ENCODE measurements around the gene RABL2A.
"Not testable (repeated sequence)": the region's sequence is repeated elsewhere in the genome, so short reads cannot be mapped to it uniquely, and the experiment has no call there.

RABL2A gene

DNA sequence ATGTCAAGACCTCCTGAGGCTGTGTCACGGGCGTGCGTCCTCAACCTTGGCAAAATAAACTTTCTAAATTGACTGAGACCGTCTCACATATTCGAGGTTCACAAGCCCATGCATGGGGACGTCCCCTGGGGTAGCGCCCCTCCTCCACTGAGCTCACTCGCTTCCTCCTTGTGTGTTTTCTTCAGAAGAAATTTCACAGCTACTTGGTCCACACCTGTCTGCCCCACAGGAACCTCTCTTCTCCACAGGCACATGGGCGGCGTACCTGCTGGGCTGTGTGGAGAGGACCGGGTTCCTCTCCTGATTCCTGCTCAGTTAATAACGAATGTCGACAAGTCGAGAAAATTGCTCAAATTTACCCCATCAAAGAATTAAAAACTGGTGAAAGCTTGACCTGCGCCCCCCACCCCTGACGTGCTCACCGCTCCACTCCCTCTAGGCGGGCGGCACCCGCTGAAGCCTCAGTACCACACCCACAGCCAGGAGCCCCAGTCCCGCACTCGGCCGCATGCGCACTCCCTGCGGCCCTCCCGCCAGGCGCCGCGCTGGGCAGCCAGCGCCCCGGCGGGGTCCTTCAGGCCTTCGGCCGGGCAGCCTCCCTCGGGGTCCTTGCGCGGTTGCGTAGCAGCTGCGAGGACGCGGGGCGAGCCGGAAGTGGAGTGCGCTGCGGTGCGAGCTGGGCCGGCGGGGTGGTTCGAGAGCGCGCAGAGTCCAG, at the start of gene RABL2A:
Gene RABL2A, plus strand, starts transcription at position 651 of the 715 bp plus-strand sequence. CDS start 1,341 bp downstream, outside the sequence.
- in situ Hi-C loops (cut with HindIII; ENCODE audit: low sequenced_read_pairs): not testable (repeated sequence)

DNA sequence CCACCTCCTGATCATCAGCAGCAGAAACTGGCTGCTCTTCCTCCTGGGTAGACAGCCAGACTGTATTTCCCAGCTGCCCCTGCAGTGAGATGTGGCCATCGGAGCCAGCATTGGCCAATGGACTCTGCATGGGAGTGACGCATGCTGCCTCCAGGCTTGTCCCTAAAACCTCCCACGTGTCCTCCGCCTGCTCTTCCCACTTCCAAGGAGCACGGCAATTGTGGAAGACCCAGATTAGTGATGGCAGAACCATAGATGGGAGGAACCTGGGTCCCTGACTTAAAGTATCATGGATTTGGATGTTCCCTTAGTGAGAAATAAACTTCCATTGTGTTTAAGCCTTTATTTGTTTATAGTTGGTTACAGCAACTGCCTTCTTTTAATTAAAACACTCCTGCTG, 48.6 kb upstream of the RABL2A start:
- in situ Hi-C loops (cut with HindIII; ENCODE audit: low sequenced_read_pairs): not testable (repeated sequence)

DNA sequence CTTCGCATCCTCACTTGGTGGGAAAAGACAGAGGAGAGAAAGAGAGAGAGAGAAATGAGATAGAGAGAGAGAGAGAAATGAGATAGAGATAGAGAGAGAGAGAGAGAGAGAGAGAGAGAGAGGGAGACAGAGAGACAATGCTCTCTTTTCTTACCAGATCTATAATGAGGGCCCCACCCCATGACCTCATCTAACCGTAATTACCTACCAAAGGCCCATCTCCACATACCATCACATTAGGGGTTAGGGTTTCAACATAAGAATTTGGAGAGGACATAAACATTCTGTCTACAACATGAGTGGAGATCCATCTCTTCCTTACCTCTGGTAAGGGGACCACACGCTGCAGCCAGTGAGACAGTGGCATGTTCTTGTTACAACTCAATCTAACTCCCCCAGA, 44.6 kb upstream of the RABL2A start:
- in situ Hi-C loops (cut with HindIII; ENCODE audit: low sequenced_read_pairs): not testable (repeated sequence)

DNA sequence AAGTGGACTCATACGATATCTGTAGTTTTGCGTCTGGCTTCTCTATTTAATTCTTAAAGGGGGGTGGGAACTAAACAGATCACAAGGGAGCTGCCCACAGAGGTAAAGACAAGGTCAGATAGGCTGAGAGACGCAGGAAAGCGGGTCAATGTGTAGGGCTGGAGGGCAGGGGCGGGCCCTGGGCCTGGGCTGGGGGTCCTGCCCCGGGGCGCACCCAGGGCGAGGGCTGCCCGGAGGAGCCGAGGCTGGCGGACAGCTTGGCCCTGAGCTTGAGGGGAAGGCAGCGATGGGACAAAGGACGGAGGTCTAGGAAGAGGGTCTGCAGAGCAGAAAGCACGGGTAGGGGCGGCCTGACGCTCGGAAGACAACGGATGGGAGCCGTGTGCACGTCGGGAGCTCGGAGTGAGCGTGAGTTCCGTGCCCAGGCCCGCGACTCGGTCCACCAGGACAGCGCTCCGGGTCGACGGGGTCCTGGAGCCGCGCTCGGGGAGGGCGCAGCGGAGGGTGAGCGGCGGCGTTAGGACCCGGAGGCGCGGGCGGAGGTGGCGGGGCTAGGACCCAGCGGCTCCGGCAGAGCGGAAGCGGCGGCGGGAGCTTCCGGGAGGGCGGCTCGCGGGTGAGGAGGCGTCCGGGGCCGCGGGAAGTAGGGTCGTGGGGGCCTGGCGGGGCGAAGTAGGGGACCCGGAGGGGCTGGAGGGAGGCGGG, 43.4 kb upstream of the RABL2A start:
- in situ Hi-C loops (cut with HindIII; ENCODE audit: low sequenced_read_pairs): not testable (repeated sequence)

DNA sequence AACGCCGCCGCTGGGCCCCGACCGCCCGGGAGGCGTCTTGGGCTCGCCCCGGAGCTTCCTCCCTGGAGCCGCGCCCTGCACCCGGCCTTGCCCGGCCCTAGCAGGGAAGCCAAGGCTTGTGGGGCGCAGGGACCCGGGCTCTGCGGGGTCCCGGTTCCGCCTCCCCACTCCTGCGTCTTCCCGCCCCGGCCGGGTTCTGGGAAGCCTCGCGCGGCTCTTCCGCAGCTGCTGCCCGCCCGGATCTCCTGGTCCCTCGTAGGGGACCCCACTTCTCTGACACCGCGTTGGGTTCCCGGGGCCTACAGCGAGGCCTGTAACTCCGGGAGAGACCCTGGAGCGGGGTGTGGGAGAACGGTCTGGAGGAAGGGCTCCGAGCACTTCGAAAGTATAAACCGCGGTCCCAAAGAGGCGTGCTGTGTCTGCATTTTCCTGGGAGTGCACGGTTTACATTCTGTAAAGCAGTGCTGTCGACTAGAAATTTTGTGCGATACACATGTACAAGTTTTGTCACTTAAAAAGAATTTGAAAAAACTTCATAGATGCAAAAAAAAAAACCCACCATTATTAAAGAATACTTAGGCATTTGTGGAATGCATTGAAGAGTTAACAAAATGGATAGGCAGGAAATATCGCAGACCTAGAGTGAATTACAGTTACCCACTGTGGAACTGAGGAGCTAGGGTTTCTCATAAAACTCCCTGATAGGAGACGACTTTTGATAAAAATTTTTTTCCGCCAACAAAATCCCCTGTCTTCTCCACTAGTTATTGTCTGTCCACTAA, 42.6 kb upstream of the RABL2A start:
- in situ Hi-C loops (cut with HindIII; ENCODE audit: low sequenced_read_pairs): not testable (repeated sequence)

DNA sequence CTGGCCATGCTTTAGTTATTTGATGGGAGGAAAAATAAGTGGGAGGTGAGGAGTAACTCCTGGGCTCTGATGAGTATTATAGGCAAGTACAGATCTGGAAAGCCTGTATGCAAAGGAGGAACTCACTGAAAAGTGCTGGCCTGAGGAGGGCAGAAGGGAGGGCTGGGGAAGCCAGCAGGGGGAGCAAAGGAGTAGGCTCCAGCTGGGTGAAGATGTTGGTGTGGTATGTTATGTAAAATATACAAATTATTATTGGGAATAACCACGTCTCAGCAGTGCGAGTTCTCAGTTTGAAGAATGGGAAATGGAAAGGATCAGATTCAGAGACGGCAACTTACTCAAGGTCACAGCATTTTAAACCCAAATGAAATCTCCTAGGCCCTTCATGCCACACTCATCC, 39.9 kb upstream of the RABL2A start:
- in situ Hi-C loops (cut with HindIII; ENCODE audit: low sequenced_read_pairs): not testable (repeated sequence)

DNA sequence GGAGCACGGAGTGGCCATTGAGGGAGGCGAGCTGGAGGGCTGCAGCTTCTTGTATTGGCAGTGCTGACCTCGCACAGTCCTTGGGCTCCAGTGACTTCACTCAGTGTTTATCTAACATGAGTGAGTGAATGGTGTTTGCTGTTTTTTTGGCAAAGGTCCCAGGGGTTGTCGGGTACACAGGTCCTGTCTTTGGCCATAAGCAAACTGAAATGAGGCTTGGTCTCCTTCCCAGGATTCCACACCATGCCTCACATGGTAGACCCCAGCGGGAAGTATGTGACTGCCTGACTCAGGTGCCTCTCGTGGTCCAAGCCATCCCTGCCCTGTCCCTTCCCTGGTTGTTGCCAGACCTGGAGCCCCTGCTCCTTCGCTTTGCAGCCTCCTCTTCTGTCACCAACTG, 37.5 kb upstream of the RABL2A start:
- in situ Hi-C loops (cut with HindIII; ENCODE audit: low sequenced_read_pairs): not testable (repeated sequence)

DNA sequence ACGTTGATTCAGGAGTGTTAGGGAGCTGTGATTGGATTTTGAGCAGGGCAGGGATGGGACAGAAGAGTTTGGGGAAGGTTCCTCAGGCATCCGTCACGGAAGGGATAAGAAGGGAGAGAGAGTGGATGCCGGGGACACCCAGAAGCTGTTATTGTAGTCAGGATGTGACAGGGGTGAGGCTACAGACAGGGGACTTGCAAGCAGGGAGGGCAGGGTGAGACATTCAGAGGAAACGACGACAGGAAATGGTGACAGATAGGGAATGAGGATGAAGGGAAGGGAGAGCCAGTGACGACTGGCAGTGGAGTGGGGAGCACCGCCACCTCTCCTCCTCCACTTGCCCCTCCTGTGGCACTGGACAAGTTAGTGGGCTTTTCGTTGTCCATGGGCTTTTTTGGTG, 35.1 kb upstream of the RABL2A start:
- in situ Hi-C loops (cut with HindIII; ENCODE audit: low sequenced_read_pairs): not testable (repeated sequence)

DNA sequence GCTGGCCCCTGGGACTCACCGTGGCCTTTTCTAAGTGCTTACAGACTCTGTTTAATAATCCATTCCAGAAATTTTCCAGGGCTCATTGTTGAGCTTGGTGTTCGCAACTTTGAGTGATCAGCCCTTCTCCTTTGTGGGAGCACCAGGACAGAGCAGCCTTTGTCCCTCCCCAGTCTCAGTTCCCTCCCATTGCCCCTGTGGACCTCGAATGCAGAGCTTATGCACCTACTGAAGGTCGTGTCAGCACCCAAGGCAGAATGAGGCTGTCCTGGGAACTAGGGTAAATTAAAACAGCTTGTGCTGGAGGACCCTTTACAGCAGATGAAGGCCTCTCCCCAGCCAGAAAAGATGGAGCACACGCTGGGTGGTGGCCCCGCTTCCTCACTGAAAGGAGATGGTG, 33.8 kb upstream of the RABL2A start:
- in situ Hi-C loops (cut with HindIII; ENCODE audit: low sequenced_read_pairs): not testable (repeated sequence)

DNA sequence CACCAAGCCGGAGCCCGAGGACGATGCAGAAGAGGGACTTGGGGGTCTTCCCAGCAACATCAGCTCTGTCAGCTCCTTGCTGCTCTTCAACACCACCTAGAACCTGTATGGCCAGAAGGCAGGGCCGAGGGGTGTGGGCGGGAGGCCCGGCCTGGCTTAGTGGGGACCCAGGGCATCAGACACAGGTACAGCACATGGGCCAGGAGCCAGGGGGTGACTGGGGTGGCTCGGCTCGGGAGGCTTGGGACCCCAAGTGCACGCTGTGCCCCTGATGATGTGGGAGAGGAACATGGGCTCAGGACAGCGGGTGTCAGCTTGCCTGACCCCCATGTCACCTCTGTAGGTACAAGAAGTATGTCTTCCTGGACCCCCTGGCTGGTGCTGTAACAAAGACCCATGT, 31.3 kb upstream of the RABL2A start:
- in situ Hi-C loops (cut with HindIII; ENCODE audit: low sequenced_read_pairs): not testable (repeated sequence)

DNA sequence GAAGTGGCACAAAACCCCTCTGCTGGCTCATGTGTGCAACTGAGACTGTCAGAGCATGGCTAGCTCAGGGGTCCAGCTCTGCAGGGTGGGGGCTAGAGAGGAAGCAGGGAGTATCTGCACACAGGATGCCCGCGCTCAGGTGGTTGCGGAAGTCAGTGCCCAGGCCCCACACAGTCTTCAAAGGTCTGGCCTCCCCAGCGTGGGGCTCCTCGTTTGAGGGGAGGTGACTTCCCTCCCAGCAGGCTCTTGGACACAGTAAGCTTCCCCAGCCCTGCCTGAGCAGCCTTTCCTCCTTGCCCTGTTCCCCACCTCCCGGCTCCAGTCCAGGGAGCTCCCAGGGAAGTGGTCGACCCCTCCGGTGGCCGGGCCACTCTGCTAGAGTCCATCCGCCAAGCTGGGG, 29.9 kb upstream of the RABL2A start:
- in situ Hi-C loops (cut with HindIII; ENCODE audit: low sequenced_read_pairs): not testable (repeated sequence)

DNA sequence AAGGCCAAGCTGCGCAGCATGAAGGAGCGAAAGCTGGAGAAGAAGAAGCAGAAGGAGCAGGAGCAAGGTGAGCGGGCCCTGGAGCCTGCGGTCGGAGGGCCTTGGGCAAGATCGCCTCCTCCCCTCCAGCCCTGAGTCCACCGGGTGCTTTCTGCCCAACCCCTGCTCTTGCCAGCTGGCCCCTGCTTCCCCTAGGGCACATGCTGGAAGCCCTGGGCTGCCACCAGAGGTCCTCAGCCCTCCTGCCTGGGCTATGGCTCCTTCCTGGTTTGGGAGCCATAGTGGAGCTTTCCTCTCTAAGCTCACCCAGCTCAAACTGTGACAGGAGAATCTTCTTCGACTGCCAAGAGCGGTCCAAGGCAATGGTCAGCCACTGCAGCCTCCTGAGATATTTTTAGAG, 29.5 kb upstream of the RABL2A start:
- in situ Hi-C loops (cut with HindIII; ENCODE audit: low sequenced_read_pairs): not testable (repeated sequence)

DNA sequence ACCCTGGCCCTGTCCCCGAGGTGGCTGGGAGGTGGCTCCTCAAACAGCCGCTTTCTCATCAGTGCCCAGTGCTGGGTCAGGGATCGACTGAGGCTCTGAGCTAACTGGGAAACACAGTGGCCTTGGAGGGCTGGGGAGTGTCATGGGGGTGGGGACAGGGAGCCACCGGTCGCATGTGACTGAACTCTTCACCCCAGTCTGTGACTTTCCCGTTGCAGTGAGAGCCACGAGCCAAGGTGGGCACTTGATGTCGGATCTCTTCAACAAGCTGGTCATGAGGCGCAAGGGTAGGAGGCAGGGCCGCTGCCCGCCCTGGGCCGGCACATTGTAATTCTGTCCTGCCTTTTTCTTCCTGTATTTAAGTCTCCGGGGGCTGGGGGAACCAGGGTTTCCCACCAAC, 28.9 kb upstream of the RABL2A start:
- in situ Hi-C loops (cut with HindIII; ENCODE audit: low sequenced_read_pairs): not testable (repeated sequence)

DNA sequence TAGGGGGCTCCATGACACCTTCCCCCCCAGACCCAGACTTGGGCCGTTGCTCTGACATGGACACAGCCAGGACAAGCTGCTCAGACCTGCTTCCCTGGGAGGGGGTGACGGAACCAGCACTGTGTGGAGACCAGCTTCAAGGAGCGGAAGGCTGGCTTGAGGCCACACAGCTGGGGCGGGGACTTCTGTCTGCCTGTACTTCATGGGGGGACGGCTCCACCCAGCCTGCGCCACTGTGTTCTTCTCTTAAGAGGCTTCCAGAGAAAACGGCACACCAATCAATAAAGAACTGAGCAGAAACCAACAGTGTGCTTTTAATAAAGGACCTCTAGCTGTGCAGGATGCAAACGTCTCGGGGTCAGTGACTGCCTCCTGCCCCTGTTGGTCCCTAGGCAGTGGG, 28.3 kb upstream of the RABL2A start:
- in situ Hi-C loops (cut with HindIII; ENCODE audit: low sequenced_read_pairs): not testable (repeated sequence)

DNA sequence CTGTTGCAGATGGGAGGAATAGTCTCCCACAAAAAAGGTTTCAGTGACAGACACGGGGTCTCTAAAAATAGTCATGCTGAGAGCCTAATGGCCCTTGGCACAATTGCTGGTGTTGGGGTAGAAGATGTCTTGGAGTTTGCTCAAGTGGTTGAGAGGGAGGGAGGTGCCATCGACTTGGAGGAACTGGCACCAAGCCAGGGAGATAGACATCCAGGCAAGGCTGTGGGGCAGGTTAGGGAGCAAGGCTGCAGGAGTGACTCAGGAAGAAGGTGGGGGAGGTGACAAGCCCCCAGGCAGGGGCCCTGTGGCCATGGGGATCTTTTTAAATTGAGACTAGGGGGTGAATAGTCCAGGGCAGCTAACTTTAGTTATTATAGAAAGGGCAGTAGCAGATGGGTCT, 27.9 kb upstream of the RABL2A start:
- in situ Hi-C loops (cut with HindIII; ENCODE audit: low sequenced_read_pairs): not testable (repeated sequence)

DNA sequence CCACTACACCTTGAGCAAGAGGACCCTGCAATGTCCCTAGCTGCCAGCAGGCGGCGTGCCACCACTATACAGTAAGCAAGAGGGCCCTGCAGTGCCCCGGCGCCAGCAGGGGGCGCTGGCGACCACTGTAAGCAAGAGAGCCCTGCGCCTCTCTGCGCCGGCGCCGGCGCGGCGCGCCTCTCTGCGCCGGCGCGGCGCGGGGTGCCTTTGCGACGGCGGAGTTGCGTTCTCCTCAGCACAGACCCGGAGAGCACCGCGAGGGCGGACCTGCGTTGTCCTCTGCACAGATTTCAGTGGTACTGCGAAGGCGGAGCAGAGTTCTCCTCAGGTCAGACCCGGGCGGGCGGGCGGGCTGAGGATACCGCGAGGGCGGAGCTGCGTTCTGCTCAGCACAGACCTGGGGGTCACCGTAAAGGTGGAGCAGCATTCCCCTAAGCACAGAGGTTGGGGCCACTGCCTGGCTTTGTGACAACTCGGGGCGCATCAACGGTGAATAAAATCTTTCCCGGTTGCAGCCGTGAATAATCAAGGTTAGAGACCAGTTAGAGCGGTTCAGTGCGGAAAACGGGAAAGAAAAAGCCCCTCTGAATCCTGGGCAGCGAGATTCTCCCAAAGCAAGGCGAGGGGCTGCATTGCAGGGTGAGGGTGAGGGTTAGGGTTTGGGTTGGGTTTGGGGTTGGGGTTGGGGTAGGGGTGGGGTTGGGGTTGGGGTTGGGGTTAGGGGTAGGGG, 24.9 kb upstream of the RABL2A start:
- in situ Hi-C loops (cut with HindIII; ENCODE audit: low sequenced_read_pairs): not testable (repeated sequence)

DNA sequence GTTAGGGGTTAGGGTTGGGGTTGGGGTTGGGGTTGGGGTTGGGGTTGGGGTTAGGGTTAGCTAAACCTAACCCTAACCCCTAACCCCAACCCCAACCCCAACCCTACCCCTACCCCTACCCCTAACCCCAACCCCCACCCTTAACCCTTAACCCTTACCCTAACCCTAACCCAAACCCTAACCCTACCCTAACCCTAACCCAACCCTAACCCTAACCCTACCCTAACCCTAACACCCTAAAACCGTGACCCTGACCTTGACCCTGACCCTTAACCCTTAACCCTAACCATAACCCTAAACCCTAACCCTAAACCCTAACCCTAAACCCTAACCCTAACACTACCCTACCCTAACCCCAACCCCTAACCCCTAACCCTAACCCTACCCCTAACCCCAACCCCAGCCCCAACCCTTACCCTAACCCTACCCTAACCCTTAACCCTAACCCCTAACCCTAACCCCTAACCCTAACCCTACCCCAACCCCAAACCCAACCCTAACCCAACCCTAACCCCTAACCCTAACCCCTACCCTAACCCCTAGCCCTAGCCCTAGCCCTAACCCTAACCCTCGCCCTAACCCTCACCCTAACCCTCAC, 24.1 kb upstream of the RABL2A start:
- in situ Hi-C loops (cut with HindIII; ENCODE audit: low sequenced_read_pairs): no loop called here

DNA sequence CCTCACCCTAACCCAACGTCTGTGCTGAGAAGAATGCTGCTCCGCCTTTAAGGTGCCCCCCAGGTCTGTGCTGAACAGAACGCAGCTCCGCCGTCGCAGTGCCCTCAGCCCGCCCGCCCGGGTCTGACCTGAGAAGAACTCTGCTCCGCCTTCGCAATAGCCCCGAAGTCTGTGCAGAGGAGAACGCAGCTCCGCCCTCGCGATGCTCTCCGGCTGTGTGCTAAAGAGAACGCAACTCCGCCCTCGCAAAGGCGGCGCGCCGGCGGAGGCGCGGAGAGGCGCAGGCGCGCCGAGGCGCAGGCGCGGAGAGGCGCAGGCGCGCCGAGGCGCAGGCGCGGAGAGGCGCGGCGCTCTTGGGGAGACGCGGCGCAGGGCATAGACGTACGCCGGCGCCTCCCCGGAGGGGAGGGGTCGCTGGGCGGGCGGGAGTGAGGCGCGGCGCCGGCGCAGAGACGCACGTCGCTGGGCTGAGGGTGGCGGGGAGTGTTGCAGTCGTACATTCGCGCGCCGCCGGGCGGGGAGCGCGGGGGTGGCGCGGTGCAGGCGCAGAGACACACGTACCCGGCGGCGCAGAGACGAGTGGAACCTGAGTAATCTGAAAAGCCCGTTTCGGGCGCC, 23.5 kb upstream of the RABL2A start:
- in situ Hi-C loops (cut with HindIII; ENCODE audit: low sequenced_read_pairs): not testable (repeated sequence)

DNA sequence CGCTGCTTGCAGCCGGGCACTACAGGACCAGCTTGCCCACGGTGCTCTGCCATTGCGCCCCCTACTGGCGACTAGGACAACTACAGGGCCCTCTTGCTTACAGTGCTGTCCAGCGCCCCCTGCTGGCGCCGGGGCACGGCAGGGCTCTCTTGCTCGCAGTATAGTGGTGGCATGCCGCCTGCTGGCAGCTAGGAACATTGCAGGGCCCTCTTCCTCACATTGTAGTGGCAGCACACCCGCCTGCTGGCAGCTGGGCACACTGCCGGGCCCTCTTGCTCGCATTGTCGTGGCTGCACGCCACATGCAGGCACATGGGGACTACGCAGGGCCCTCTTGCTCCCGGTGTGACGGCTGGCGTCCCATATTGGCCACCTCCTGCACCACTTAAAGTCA, 23.0 kb upstream of the RABL2A start:
- in situ Hi-C loops (cut with HindIII; ENCODE audit: low sequenced_read_pairs): not testable (repeated sequence)

DNA sequence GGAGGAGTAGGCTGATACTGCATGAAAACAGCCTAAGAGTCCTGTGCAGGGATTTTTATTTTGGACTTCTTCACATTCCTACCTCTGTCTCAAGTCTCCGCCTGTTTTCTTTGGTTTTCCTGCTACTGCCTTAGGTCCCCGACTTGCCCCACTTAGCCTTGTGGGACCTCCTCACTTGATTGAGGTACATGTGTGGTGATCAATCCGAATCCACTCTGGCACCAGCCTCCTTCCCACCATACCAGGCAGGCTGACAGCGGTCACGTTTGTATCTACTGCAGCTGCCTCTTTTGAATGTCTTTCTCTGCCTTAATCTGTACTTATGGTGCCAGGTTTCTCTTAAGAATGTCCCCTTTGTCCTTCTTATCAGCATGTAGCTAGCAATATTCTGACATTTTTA, 22.4 kb upstream of the RABL2A start:
- in situ Hi-C loops (cut with HindIII; ENCODE audit: low sequenced_read_pairs): not testable (repeated sequence)
